Muscle of arm (tissue), 12 donors: ENCODE results near the gene PSMA3. TPM values are rescaled to one million over a fixed set of nuclear protein-coding genes. Genes with fewer than 3 reads are reported as not detected.
A peak's percentile ranks its signal among the peaks of the same experiment; 100 is the strongest.

Experiments
- DNase-seq: peaks from one replicate; pipeline ENCODE4 v3.0.0-alpha.2; 2013
- polyA plus RNA-seq, 12 donors: library from polyadenylated mRNA; unstranded; fragments of 120-200 nt; gene quantifications; one replicate each; pipeline ENCODE4 v1.2.1, GENCODE V29; 2013; ENCODE audit not compliant: insufficient read length in 12 of 12

PSMA3 gene
- polyA plus RNA-seq, 12 donors: 65.1 to 145 (median 107) TPM; not detected in 1

GRCh38 chr14:58297412-58297761, 52.7 kb downstream of the PSMA3 start:
- no peak for DNase-seq

DNA sequence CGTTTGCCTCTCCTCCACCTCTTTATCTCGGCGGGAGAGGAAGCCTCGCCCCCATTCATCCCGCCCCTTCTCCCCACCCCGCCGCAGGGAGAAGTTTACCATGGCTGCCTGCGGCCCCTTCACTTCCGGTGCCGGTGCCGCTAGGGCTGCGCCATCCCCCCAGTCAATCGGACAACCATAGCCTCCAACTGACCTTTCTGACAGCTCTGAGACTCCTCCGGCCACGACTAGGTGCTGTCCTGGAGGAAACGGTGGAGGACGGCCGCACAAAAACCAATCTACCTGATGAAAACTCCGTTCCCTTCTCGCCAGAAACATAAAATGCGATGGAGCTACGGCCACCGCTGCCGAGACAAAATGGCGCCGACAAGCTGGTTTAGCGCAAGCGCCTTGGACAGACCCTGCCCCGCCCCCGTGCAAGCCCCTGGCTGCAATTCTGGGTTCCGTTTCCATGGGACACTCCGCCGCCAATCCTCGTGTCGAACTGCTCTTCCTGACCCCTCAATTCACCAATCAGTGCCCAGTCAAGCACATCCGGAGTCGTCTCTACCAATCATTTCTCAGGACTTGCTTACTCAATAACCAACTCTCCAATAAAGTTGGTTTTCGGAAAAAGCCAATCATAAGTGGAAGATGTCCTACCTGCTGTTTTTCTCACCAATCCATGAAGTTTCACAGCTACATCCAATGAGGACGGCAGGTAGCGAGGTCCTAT, 53.3 kb downstream of the PSMA3 start:
- peak; percentile 99 for DNase-seq

- DNase-seq: peak; percentile 52
These were observed 54.1 kb downstream of the PSMA3 start, which contains the start of gene ARID4A for GRCh38 chr14:58298477-58299400. TSS of gene ARID4A (plus strand) at chr14:58298555. CDS start at chr14:58299855, 1,300 bp downstream.

DNA sequence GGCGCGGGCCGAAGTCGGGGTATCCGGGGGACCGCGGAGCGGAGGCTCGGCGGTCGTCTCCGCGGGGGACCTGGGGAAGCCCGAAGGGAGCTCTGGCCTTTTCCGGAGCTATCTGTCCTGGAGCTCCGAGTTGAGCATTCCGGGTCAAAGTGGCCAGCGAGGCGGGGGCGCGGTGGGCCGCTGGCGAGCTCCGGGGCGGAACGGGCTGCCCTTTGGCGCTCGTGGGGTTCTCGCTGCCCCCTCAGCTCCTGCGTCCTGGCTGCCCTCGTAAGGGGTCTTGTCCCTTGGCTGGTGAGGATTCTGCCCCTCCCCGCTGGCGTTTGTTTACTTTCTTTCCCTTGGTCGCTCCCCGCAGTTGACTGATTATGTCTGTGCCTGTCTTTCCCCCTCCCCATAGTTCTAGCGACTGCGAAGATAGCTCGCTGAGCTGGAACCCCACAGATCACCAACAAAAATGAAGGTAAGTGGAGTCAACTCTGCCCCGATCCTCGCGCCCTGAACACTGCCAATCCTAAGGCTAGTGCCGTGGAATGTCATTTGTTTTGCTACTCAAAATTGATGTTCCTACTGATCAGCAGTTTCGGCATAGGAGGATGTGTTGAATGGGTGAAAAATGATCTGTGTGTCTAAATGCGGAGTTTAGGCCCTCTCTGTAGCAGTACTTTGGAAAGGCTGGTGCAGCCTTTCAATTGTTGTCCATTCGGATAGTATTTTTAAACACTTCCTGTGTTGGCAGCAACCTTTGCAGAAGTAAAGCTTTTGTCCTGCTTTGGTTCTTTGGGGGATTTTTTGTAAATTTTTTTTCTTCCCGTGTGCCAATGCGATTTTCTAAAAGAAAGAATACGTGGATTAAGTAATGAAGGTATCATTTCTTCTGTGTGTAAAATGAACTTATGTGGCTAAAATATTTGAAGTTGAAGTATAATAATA, 55.0 kb downstream of the PSMA3 start:
- DNase-seq: peak; percentile 57

- DNase-seq: no peak
These were observed 56.8 kb downstream of the PSMA3 start for GRCh38 chr14:58301416-58301815.

GRCh38 chr14:58305730-58306129, 61.1 kb downstream of the PSMA3 start:
- no peak for DNase-seq

GRCh38 chr14:58307597-58308316, 63.1 kb downstream of the PSMA3 start:
- DNase-seq: no peak

DNA sequence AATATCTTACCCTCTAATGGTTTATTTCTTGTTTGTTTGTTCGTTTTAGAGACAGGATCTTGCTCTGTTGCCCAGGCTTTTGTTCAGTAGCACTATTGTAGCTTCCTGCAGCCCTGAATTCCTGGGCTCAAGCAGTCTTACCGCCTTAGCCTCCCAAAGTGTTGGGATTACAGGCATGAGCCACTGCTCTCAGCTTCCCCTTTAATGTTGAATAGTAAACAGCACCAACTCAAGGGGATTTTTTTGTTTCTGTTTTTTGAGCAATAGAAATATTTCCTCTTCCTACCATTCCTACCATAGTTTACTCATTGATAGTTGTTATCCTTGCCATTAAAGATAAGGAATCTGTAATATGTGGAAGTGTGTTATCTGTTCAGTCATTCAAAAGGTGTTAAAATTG, 64.4 kb downstream of the PSMA3 start:
- DNase-seq: no peak

DNA sequence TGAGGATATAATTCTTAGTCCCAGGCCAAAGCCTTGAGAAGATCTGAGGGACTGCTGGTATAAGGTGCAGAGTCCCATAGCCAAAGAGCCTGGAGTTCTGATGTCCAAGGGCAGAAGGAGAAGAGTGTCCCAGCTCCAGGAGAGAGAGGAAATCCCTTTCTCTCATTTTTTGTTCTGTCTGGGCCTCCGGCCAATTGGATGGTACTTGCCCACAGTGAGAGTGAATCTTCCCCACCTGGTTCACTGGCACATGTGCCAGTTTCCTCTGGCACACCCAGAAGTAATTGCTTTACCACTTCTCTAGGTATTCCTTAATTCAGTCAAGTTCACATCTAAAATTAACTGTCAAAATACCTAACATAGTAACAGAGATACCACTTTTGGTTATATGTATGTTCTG, 69.1 kb downstream of the PSMA3 start:
- DNase-seq: no peak

- no peak for DNase-seq
These were observed 71.0 kb downstream of the PSMA3 start for GRCh38 chr14:58315606-58316005.

Other genes with a start within 250 kb of the PSMA3 start
- gene ARMH4, start 92.6 kb upstream of the PSMA3 start, polyA plus RNA-seq: 10 to 100 TPM in 7 of 12 donors, 1 to 10 TPM in 4, not detected in 1; 4.3 to 16.7 (median 10.3) TPM
- 10 to 100 TPM in 11 of 12 donors, not detected in 1; 46.7 to 90.3 (median 79.6) TPM for gene ACTR10, start 44.7 kb upstream of the PSMA3 start, polyA plus RNA-seq
- 10 to 100 TPM in 11 of 12 donors, not detected in 1; 12.4 to 38.5 (median 16.0) TPM for gene ARID4A, start 53.7 kb downstream of the PSMA3 start, polyA plus RNA-seq
- 1 to 10 TPM in 1 of 12 donors, under 1 TPM in 9, not detected in 2; 0.39 to 1.2 (median 0.64) TPM for gene TOMM20L, start 151.1 kb downstream of the PSMA3 start, polyA plus RNA-seq
- gene TIMM9, start 182.7 kb downstream of the PSMA3 start, polyA plus RNA-seq: 100 to 1,000 TPM in 4 of 12 donors, 10 to 100 TPM in 7, not detected in 1; 79.7 to 145 (median 98.3) TPM
- gene KIAA0586, start 182.9 kb downstream of the PSMA3 start, polyA plus RNA-seq: 10 to 100 TPM in 11 of 12 donors, not detected in 1; 11.2 to 21.5 (median 19.6) TPM